SK-N-MC (cell line): Measurements from ENCODE around the gene SCCPDH.

ENCODE experiments used
- DNase-seq: peaks from one replicate; pipeline ENCODE4 v3.0.0-alpha.2; 2011; ENCODE audit warnings: low read depth, low spot score
- H3K27ac ChIP-seq: fragments of 200-600 bp; sonication (generic); 2 replicates; pipeline ENCODE4 v1.5.1; 2016; ENCODE audit warnings: mixed run types
- H3K36me3 ChIP-seq: fragments of 200-600 bp; sonication (generic); 2 replicates; pipeline ENCODE4 v1.6.1; 2017; ENCODE audit warnings: antibody characterized with exemption, low read length, mixed read lengths; ENCODE audit not compliant: insufficient read depth
- H3K4me3 ChIP-seq: fragments of 200-600 bp; sonication (generic); 2 replicates; pipeline ENCODE4 v1.5.1; 2016
- H3K9ac ChIP-seq: fragments of 200-600 bp; sonication (generic); 2 replicates; pipeline ENCODE4 v1.8.0; 2017; ENCODE audit warnings: mixed run types, mixed read lengths; ENCODE audit not compliant: insufficient read length
- H3K9me3 ChIP-seq: fragments of 200-600 bp; sonication (generic); 2 replicates; pipeline ENCODE4 v1.6.1; 2017; ENCODE audit warnings: low read depth, mild to moderate bottlenecking, antibody characterized with exemption, low read length, moderate library complexity, mixed read lengths
- EZH2 ChIP-seq: fragments of 200-600 bp; sonication (generic); IDR thresholded peaks from one replicate; pipeline ENCODE4 v1.6.1; 2017; ENCODE audit warnings: antibody characterized with exemption
- FOXP2 ChIP-seq: optimal IDR thresholded peaks from 2 replicates; pipeline ENCODE3; 2011; ENCODE audit warnings: mild to moderate bottlenecking, moderate library complexity; ENCODE audit not compliant: insufficient read depth; ENCODE audit errors: extremely low read length, control extremely low read depth
- POLR2AphosphoS5 ChIP-seq: IDR thresholded peaks from 2 replicates; pipeline ENCODE4 v1.6.1; 2012; ENCODE audit warnings: mild to moderate bottlenecking, low read depth, low read length, borderline replicate concordance

SCCPDH gene

GRCh38 chr1:246790833-246791232 is 66.6 kb downstream of the SCCPDH start:
- H3K36me3 ChIP-seq, result no peaks in the 10 kb centered on the region
- no peaks in the 10 kb centered on the region for H3K9me3 ChIP-seq
- no peak overlapping the region for H3K27ac ChIP-seq
- TF ChIP-seq EZH2 (no peak), POLR2AphosphoS5 (no peak), FOXP2 (no peak)
- H3K9ac ChIP-seq, result no peak overlapping the region
- H3K4me3 ChIP-seq, result no peak overlapping the region
- DNase-seq, result no peak

GRCh38 chr1:246791303-246791918 is 67.2 kb downstream of the SCCPDH start:
- Histone ChIP-seq H3K9ac (no peak overlapping the region), H3K4me3 (no peak overlapping the region), H3K27ac (no peak overlapping the region), H3K36me3 (no peaks in the 10 kb centered on the region), H3K9me3 (no peaks in the 10 kb centered on the region)
- no peak for DNase-seq
- TF ChIP-seq EZH2 (no peak), FOXP2 (no peak)

- H3K9me3 ChIP-seq, result no peaks in the 10 kb centered on the region
- no peak for DNase-seq
- H3K9ac ChIP-seq, result no peak overlapping the region
- H3K27ac ChIP-seq, result no peak overlapping the region
- no peak overlapping the region for H3K4me3 ChIP-seq
- no peaks in the 10 kb centered on the region for H3K36me3 ChIP-seq
- no peak for TF ChIP-seq POLR2AphosphoS5
- no peak for TF ChIP-seq FOXP2
- no peak for TF ChIP-seq EZH2
Observed at GRCh38 chr1:246792603-246793002, 68.4 kb downstream of the SCCPDH start.

GRCh38 chr1:246793356-246793896 is 69.2 kb downstream of the SCCPDH start:
- H3K27ac ChIP-seq, result no peak overlapping the region
- no peak for DNase-seq

GRCh38 chr1:246794048-246794827 is 70.0 kb downstream of the SCCPDH start:
- H3K9me3 ChIP-seq, result no peaks in the 10 kb centered on the region
- no peak for DNase-seq
- H3K27ac ChIP-seq, result no peak overlapping the region
- H3K4me3 ChIP-seq, result no peak overlapping the region; the same call in 1 of the 2 replicates
- no peak overlapping the region for H3K9ac ChIP-seq
- no peak for TF ChIP-seq EZH2
- no peak for TF ChIP-seq POLR2AphosphoS5
- TF ChIP-seq FOXP2, result no peak
- no peaks in the 10 kb centered on the region for H3K36me3 ChIP-seq

More at GRCh38 chr1:246793356-246793896, 69.2 kb downstream of the SCCPDH start:
- Histone ChIP-seq H3K36me3 (no peaks in the 10 kb centered on the region), H3K9ac (no peak overlapping the region), H3K4me3 (no peak overlapping the region), H3K9me3 (no peaks in the 10 kb centered on the region)
- TF ChIP-seq POLR2AphosphoS5 (no peak), EZH2 (no peak), FOXP2 (no peak)

- Histone ChIP-seq H3K4me3 (no peak overlapping the region; the same call in 1 of the 2 replicates), H3K9ac (no peak overlapping the region), H3K27ac (no peak overlapping the region), H3K36me3 (no peaks in the 10 kb centered on the region), H3K9me3 (no peaks in the 10 kb centered on the region)
- TF ChIP-seq FOXP2, result no peak
- no peak for TF ChIP-seq EZH2
- no peak for TF ChIP-seq POLR2AphosphoS5
- no peak for DNase-seq
Observed at GRCh38 chr1:246794828-246795671, 70.8 kb downstream of the SCCPDH start.

- no peaks in the 10 kb centered on the region for H3K9me3 ChIP-seq
Observed at GRCh38 chr1:246795906-246796694, 71.9 kb downstream of the SCCPDH start.

More at GRCh38 chr1:246795906-246796694, 71.9 kb downstream of the SCCPDH start:
- Histone ChIP-seq H3K4me3 (no peak overlapping the region), H3K9ac (no peak overlapping the region), H3K36me3 (no peaks in the 10 kb centered on the region), H3K27ac (no peak overlapping the region)
- no peak for TF ChIP-seq FOXP2
- no peak for DNase-seq
